ENCODE measurements around the gene TMPRSS12.
"Not testable (repeated sequence)": the region's sequence is repeated elsewhere in the genome, so short reads cannot be mapped to it uniquely, and the experiment has no call there.

The TMPRSS12 gene, protein sequence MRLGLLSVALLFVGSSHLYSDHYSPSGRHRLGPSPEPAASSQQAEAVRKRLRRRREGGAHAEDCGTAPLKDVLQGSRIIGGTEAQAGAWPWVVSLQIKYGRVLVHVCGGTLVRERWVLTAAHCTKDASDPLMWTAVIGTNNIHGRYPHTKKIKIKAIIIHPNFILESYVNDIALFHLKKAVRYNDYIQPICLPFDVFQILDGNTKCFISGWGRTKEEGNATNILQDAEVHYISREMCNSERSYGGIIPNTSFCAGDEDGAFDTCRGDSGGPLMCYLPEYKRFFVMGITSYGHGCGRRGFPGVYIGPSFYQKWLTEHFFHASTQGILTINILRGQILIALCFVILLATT

DNA sequence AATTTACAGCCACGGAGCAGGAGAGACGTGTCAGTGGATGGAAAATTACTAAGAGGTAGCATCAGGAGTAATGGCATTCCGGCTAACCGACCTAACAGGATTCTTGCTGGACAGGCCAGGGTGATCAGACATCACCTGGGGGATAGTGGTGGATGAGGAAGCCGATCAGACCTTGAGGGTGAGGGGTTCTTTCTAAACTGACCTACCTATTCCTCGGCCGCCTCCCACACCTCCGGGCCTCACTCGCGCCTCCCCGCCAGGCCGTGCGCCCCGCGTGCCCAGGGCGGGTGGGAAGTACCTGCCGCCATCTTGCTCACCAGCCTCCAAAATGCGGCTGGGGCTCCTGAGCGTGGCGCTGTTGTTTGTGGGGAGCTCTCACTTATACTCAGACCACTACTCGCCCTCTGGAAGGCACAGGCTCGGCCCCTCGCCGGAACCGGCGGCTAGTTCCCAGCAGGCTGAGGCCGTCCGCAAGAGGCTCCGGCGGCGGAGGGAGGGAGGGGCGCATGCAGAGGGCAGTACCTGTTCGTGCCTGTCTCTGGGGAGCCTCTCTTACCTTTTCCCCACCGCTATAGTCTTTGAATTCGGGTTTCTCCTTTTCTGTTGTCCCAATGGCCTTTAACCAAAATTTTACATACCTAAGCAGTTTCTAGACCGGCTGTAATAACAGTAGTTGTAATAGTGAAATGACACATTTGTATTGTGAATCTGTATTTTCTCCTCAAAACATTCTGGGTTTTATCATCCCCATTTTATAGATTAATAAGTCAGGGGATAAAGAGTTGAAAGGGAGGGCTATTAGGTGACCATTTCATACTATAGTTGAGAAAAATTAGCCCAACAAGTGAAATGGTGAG, at the start of gene TMPRSS12:
TMPRSS12 (plus strand) TSS at position 290 of the 857 bp plus-strand sequence; CDS start at position 329, 39 bp downstream.
- DNase-seq: no peak

DNA sequence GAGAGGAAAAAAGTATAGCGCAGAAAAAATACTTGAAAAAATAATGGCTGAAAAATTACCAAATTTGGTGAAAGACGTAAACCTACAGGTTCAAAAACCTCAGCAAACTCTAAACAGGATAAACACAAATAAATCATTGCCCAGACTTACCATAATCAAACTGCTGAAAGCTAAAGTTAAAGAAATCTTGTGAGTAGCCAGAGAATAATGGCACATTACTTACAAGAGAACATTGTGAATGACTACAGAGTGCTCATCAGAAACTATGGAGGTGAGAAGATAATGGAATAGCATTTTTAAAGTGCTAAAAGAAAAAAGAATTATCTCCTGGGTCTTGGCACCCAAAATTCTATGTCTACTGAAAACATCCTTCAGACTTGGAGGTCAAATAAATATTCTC, 42.8 kb upstream of the TMPRSS12 start:
- no peak for DNase-seq

DNA sequence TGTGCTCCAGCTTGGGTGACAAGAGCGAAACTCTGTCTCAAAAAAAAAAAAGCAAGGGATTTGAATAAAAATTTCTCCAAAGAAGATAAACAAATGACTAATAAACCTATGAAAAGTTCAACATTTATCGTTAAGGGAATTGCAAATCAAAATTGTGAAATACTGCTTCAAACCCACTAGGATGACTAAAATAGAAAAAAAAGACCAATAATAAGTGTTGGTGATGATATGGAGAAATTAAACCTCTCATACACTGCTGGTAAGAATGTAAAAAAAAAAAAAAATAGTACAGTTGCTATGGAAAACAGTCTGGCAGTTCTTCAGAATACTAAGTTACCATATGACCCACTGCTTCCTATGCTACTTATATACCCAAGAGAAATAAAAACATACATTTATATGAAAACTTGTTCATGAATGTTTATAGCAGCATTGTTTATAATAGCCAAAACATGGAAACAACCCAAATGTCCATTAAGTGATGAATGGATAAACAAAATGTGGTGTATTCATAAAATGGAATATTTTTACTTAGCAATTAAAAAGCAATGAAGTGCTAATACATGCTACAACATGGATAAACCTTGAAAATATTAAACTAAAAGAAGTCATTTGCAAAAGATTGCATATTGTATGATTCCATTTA, 39.4 kb upstream of the TMPRSS12 start:
- DNase-seq: no peak

DNA sequence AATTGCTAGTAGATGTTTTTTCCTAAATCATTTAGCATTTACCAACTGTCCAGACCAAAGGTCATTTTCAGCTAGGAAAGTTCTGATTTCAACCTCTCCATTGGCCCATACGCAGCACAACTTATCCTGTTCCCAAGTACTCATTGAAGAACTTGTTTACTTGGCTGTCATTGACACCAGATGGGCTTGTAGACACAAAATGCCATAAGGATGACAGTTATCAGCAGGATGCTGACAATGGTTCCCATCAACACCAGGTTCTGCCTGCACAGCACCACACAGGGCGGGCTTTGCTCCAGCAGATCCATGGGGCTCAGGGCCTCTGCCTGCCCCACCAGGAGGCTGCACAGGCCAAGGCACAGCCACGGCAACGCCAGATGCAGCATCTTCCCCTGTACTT, 36.5 kb upstream of the TMPRSS12 start:
- DNase-seq: no peak

DNA sequence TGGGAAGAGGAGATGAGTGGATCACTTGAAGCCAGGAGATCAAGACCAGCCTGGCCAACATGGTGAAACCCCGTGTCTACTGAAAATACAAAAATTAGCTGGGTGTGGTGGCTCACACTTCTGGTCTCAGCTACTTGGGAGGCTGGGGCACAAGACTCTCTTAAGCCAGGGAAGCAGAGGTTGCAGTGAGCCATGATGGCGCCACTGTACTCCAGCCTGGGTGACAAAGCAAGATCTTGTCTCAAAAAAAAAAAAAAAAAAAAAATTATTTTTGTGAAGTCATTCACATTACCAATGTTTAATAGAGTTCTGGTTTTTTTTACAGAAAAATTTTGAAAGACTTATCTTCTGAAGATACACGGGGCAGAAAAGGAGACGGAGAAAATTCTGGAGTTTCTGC, 33.6 kb upstream of the TMPRSS12 start:
- not testable (repeated sequence) for DNase-seq

DNA sequence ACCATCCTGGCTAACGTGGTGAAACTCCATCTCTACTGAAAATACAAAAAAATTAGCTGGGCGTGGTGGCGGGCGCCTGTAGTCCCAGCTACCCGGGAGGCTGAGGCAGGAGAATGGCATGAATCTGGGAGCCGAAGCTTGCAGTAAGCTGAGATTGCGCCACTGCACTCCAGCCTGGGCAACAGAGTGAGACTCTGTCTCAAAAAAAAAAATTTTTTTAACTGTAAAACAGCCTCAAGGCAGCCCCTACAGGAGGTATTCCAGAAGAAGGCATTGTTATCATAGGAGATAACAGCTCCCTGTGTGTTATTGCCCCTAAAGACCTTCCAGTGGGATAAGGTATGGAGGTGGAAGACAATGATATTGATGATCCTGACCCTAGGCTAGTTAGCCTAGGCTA, 27.8 kb upstream of the TMPRSS12 start:
- DNase-seq: not testable (repeated sequence)

DNA sequence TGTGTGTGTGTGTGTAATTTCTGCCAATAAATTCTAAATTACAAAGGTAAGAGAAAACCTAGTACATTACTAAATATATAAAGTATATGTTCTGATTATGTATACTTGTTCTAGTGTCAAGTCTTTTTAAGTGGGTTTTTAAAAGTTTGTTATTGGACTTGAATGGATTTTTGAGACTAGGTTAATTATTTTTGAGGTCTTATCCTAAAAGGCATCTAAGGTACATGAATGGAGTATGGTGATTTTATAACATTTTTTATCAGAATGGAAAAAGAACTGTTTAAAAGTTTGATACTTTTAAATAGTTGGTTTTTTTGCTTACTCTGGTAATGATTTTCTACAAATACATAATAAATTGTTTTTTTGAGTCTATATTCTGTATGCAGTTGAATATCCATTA, 22.5 kb upstream of the TMPRSS12 start:
- DNase-seq: no peak

DNA sequence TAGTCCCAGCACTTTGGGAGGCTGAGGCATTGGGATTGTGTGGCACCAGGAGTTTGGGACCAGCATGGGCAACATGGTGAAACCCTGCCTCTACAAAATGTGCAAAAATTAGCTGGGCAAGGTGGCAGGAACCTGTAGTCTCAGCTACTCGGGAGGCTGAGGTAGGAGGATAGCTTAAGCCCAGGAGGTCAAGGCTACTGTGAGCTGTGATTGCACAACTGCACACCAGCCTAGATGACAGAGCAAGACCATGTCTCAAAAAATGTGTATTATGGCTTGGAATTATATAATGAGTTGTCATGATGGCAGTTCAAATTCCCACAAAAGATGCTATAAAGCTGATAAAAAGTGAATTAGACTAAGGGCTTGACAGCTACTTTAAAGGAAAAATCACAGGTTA, 20.6 kb upstream of the TMPRSS12 start:
- no peak for DNase-seq

DNA sequence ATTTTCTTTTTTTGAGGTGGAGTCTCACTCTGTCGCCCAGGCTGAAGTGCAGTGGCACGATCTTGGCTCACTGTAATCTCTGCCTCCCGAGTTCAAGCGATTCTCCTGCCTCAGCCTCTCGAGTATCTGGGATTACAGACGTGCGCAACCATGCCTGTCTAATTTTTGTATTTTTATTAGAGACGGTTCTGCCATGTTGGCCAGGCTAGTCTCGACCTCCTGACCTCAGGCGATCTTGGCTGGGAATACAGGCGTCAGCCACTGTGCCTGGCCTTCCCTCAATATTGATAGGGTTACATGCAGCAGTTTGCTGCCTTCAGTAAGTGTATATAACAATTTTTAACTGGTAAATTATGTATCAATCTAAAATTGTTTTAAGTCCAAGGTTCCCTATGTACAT, 19.0 kb upstream of the TMPRSS12 start:
- DNase-seq: not testable (repeated sequence)

DNA sequence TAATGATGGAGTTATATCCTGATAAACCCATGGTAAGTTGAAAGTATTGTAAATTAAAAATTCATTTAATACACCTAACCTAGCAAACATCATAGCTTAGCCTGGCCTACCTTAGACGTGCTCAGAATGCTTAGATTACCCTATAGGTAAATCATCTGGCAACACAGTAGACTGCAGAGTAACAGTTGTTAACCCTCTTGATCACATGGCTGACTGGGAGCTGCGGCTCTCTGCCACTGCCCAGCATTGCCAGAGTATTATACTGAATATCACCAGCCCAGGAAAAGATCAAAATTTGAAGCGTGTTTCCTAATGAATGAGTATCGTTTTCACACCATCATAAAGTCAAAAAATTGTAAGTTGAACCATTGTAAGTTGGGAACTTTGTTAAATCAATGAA, 17.8 kb upstream of the TMPRSS12 start:
- no peak for DNase-seq

DNA sequence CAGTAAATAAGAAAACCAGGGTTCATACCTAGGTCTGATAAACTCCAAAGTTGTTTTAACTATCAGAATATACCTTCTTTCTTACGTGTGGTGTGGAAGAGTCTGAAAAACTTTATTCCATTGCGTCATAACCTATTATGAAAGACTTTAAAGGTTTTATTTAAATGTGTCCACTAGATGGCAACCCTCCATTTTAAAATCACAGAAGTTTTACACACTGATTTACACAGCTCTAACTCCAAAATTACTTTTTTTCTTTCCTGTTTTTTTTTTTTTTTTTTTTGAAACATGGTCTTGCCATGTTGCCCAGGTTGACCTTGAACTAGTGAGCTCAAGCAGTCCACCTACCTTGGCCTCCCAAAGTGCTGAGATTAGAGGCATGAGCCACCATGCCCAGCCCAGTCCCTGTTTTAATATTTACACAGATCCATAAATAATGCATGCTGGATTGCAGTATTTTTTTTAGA, 17.3 kb upstream of the TMPRSS12 start:
- DNase-seq: no peak

DNA sequence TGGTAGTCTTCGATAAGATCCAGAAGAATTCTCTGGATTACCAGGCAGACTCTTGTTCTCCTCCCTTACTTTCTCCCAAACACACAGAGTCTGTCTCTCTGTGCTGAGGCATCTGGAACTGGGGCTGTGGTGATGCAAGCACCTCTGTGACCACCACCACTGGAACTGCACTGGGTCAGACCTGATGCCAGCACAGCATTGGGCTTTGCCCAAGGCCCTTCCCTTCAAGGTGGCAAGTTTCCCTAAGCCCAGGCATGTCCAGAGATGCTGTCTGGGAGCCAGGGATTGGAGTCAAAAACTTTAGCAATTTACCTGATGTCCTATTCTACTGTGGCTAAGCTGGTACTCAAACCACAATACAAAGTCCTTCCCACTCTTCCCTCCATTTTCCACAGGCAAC, 14.6 kb upstream of the TMPRSS12 start:
- no peak for DNase-seq

DNA sequence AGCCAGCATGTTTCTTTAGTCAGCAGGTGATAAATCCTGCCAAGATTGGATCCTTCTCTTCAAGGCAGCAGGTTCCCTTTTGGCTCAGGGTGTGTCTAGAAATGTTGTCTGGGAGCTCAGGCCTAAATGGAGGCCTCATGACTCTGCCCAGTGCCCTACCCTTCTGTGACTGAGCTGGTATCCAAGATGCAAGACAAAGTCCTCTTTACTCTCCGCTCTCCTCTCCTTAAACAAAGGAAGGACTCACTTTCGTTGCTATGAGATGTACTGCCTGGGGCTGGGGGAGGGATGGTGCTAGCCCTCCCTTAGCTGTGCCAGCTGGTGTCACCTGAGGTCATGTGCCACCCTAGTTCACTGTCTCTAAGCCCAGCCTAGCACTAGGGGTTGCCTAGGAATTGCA, 13.8 kb upstream of the TMPRSS12 start:
- DNase-seq: no peak

DNA sequence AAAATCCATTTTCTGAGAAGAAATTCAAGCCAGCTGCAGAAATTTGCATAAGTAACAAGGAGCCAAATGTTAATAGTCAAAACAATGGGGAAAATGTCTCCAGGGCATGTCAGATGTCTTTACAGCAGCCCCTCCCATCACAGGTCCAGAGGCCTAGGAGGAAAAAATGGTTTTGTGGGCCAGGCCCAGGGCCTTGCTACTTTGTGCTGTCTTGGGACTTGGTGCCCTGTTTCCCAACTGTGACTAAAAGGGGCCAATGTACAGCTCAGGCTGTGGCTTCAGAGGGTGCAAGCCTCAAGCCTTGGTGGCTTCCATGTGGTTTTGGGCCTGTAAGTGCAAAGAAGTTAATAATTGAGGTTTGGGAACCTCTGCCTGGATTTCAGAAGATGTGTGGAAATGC, 8.9 kb upstream of the TMPRSS12 start:
- not testable (repeated sequence) for DNase-seq

DNA sequence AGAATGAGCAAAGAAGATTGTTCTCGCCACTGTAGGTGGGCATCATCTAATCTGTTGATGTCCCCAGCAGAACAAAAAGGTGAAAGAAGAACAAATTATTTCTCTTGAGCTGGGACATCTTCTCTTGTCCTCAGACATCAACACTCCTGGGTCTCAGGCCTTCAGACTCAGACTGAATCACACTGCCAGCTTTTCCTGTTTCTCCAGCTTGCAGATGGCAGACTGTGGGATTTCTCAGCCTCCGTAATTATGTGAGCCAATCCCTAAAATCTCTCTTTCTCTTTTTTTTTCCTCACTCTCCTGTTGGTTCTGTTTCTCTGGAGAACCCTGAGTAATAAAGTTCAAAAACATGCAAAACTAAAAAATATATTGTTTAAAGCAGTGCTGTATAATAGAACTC, 3.7 kb upstream of the TMPRSS12 start:
- DNase-seq: no peak

DNA sequence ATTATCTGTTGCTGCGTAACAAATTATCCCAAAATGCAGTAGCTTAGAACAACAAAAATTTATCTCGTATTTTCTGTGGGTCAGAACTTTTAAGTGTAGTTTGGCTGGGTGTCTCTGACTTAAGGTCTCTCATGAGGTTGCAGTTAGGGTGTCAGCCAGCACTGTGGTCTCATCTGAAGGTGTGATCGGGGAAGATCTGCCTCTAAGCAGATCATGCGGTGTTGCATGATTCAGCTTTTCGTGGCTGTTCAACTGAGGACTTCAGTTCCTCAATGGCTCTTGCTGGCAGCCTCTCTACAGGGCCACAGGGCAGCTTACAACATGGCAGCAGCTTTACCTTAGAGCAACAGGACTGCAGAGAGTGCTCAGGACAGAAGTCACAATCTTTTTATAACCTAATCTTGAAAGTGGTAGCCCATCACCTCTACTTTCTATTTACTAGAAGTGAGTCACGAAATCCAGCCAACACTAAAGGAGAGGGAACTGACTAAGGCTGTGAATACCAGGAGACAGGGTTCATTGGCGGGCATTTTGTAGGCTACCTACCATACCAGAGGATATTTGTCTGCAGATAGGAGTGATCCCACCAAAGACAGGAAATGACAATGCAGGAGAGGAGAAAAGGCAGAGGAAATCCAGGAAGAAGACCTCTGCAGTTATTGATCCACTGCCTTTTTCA, 1.8 kb upstream of the TMPRSS12 start:
- no peak for DNase-seq

DNA sequence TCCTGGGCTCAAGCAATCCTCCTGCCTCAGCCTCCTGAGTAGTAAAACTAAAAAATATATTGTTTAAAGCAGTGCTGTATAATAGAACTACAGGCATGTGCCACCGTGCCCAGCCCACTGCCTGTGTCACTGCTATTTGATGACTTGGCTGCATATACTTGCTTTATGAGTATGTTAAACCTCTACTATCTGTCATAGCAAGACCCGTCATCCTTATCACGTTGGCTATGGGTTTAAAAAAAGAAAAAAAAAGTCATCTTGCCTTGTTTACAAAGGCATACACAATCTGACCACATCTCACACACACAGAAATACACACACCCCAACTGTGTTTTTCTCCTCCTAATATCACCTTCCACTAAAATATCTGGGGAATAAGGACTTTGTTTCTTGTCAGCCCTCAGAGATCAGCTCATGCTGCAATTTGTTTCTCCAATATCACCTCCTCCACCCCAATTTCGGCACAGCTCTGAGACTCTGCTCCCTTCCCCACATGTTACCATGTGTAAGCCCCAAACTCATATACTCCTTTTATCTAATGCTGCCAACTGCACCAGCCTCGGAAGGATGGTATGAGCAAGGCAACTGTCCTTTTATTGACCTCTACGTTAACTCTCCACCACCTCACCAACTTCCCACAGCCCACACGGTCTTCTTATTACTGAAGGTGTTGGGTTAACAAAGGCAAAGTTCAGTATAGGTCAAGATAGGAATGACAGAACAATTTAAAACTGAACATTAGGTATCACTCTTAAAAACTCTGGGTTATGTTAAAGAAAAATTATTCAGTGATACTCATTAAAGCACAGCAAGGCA, 802 bp upstream of the TMPRSS12 start:
- no peak for DNase-seq

DNA sequence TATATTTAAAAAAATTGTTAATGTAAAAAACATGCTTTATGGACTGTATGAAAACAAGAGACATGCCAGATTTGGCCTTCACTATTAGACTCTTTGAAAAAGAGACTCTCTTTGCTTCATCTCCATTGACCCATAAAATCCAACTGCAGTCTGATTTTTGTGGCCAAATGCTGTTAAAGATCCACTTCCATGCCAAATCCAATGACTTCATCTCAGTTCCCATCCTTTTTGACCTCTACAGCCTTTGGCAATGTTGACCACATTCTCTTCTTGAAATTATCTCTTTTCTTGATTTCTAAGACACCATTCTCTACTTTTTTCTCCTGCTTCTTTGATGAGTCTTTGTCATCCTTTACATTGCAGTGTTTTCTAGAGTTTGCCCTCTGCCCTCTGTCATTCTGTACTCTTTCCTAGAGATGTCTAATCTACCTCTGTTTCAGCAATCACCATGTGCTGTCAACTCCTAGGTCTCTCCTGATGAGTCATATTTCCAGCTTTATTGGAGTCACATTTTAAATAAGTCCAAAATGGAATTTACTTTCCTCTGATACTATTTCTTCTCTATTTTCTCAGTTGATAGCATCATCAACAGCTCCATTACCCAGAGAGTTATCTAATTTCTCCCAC, 2.4 kb downstream of the TMPRSS12 start:
- no peak for DNase-seq

DNA sequence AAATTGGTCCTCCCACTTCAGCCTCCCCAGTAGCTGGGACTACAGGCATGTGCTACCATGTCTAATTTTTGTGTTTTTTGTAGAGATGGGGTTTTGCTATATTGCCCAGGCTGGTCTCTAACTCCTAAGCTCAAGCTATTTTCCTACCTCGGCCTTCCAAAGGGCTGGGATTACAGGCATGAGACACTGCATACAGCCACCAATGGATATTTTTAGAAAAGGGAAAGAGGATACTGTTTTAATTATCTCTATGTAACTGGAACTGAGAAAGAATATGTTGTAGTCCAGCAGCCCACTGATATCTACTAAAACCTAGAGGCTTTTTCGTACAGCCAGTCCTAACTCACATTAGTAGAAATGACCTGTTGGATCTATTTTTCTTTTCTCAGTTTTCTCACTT, 6.2 kb downstream of the TMPRSS12 start:
- no peak for DNase-seq

DNA sequence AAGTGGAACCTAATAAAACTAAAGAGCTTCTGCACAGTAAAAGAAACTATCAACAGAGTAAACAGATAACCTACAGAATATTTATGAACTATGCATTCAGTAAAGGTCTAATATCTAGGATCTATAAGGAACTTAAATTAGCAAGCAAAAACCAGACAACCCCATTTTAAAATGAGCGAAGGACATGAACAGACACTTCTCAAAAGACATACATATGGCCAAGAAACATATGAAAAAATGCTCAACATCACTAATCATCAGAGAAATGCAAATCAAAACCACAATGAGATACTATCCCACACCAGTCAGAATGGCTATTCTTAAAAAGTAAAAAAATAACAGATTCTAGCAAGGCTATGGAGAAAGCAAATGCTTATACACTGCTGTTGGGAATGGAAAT, 12.5 kb downstream of the TMPRSS12 start:
- not testable (repeated sequence) for DNase-seq

DNA sequence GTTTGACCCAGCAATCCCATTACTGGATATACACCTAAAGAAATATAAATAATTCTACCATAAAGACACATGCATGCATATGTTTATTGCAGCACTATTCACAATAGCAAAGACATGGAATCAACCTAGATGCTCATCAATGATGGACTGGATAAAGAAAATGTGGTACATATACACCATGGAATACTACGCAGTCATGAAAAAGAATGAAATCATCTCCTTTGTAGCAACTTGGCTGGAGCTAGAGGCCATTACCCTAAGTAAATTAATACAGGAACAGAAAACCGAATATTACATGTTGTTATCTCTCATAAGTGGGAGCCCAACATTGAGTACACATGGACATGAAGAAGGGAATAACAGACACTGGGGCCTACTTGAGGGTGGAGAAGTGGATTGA, 13.0 kb downstream of the TMPRSS12 start:
- not testable (repeated sequence) for DNase-seq

Measured in activated T-cell treated with anti-CD3 and anti-CD28 coated beads for 4 hours (primary cell).